H1 (cell line): ENCODE results near the gene CHST11. TPM values are rescaled to one million over a fixed set of nuclear protein-coding genes. Genes with fewer than 3 reads are reported as not detected.

Experiments used
- BACH1 ChIP-seq: IDR thresholded peaks from 2 replicates; pipeline ENCODE4 v1.6.1; 2012; ENCODE audit warnings: low read length, improper control_type of control experiment
- BCL11A ChIP-seq, 2 experiments: IDR thresholded peaks; one replicate each; pipeline ENCODE4 v1.6.1; 2011; ENCODE audit warnings: low read depth in 2 of 2, low read length in 2 of 2, mild to moderate bottlenecking in 2 of 2
- CBX5 ChIP-seq: fragments of 300-800, 300-1000 bp; sonication (generic); IDR thresholded peaks from 2 replicates; pipeline ENCODE4 v1.7.1; 2016; ENCODE audit warnings: antibody characterized with exemption, low read length, low read depth
- CEBPB ChIP-seq: IDR thresholded peaks from 2 replicates; pipeline ENCODE4 v1.6.1; 2012; ENCODE audit warnings: low read depth, low read length
- HDAC2 ChIP-seq, 2 experiments: fragments of 300-600 bp in 1 of 2; sonication (generic) in 1 of 2; IDR thresholded peaks; 2 replicates each; pipeline ENCODE4 v1.6.1; 2011 to 2012; ENCODE audit warnings: low read depth in 2 of 2, low read length in 2 of 2, mild to moderate bottlenecking in 2 of 2, moderate library complexity in 2 of 2, borderline replicate concordance in 1 of 2, inconsistent platforms in 1 of 2
- JUN ChIP-seq: IDR thresholded peaks from 2 replicates; pipeline ENCODE4 v1.6.1; 2011; ENCODE audit warnings: low read depth, mild to moderate bottlenecking, improper control_type of control experiment, low read length
- JUND ChIP-seq: IDR thresholded peaks from 2 replicates; pipeline ENCODE4 v1.6.1; 2011; ENCODE audit warnings: mild to moderate bottlenecking, improper control_type of control experiment, low read length
- KDM5A ChIP-seq: fragments of 200-600 bp; IDR thresholded peaks from 2 replicates; pipeline ENCODE4 v1.7.1; 2012; ENCODE audit warnings: mild to moderate bottlenecking, low read length, inconsistent platforms, mixed read lengths
- NANOG ChIP-seq: IDR thresholded peaks from 2 replicates; pipeline ENCODE4 v1.6.1; 2011; ENCODE audit warnings: low read length, low read depth, mild to moderate bottlenecking, inconsistent platforms; ENCODE audit not compliant: insufficient read depth, poor library complexity, severe bottlenecking
- NRF1 ChIP-seq: IDR thresholded peaks from 2 replicates; pipeline ENCODE4 v1.6.1; 2011; ENCODE audit warnings: mild to moderate bottlenecking, low read depth, low read length, improper control_type of control experiment
- RAD21 ChIP-seq, 2 experiments: IDR thresholded peaks in 1 of 2; conservative IDR thresholded peaks in 1 of 2; 2 replicates each; pipeline ENCODE4 v1.6.1; 2011; ENCODE audit warnings: low read depth in 2 of 2, low read length in 2 of 2, improper control_type of control experiment in 1 of 2, inconsistent platforms in 1 of 2, mild to moderate bottlenecking in 1 of 2, moderate library complexity in 1 of 2
- SAP30 ChIP-seq: fragments of 300-600 bp; sonication (generic); IDR thresholded peaks from 2 replicates; pipeline ENCODE4 v1.7.1; 2012; ENCODE audit warnings: low read length, moderate library complexity, mild to moderate bottlenecking, inconsistent platforms; ENCODE audit not compliant: insufficient read depth, insufficient replicate concordance
- TEAD4 ChIP-seq: IDR thresholded peaks from 2 replicates; pipeline ENCODE4 v1.6.1; 2012; ENCODE audit warnings: low read depth, low read length, inconsistent platforms, mixed read lengths
- polyA plus RNA-seq, 7 experiments: library from polyadenylated mRNA; depleted of rRNA in 3 of 7; stranded (reverse) in 5 of 7; unstranded in 2 of 7; fragments of >200 nt in 5 of 7; fragments of 200-250 nt in 2 of 7; gene quantifications; 1 replicate in 5 of 7; 2 replicates in 1 of 7; 4 replicates in 1 of 7; pipeline versions ENCODE4 v1.2.1 to v1.2.3, GENCODE V29; 2011 to 2013; ENCODE audit warnings: missing spikeins in 2 of 7, mixed read lengths in 2 of 7
- total RNA-seq: library from RNA; stranded (reverse); fragmentation: NEBNext Ultra II Directional; extraction: Animal tissue kit (Norgen Biotek cat#: 25700); gene quantifications from 2 replicates; pipeline ENCODE4 v1.2.1, GENCODE V29; 2021
- TF ChIP-seq, protein P1 (sequence below): IDR thresholded peaks from 2 replicates; pipeline ENCODE4 v1.6.1; 2012; ENCODE audit warnings: inconsistent platforms
- TF ChIP-seq, protein P2 (sequence below): IDR thresholded peaks from 2 replicates; pipeline ENCODE4 v1.6.1; 2012; ENCODE audit warnings: inconsistent platforms
- TF ChIP-seq, protein P3 (sequence below): IDR thresholded peaks from 2 replicates; pipeline ENCODE4 v1.6.1; 2011; ENCODE audit warnings: low read length, improper control_type of control experiment
- TF ChIP-seq, protein P4 (sequence below): IDR thresholded peaks from 2 replicates; pipeline ENCODE4 v1.6.1; 2012; ENCODE audit warnings: low read length, inconsistent platforms

Gene CHST11
- total and polyA plus RNA-seq, 2 of the 8 experiments (the other 6 are each of a cell fraction or from before 2014, with no cell fraction given): 14.4 to 20.8 TPM

DNA sequence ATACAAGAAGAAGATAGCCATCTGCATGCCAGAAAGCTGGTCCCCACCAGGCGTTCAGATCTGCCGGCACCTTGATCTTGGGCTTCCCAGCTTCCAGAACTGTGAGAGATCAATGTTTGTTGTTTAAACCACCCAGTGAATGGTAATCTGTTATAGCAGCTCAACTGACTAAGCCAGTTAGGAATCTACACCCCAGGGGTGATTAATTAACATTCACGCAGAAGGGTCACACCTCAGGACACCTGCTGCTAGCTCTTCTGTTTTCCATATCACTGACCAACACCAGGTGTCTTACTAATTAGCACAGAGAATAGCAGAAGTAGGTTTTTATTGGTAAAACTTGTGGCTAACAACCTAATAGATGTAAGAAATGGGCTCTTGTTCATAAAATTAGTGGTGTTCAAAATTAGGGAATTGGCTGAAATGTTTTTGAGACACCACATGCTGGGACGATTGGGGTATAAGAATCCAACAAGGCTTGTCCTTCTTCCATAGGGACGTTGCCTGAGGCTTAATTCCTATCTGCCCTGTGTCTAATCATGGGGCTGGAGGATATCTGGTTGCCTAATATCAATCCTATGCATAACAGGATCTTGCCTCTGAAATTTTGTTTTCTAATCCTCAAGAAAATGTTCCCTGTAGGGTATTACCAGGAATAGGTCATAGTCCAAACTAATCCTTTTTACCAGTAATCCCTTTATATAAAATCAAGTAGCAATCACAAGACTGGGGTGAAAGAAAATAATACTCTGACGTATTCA is 42.0 kb upstream of the CHST11 start (continued):
- TF ChIP-seq CBX5 (no peak), RAD21 (IDR thresholded peaks at IDR 0.05 in 1 of 2, conservative IDR thresholded peaks at IDR 0.05 in 1 of 2; ENCODE audit: low read depth in 2 of 2, low read length in 2 of 2) (no peak), BACH1 (no peak), CEBPB (no peak), JUND (peak; percentile 50; the same call in 1 of the 2 replicates), HDAC2 (IDR thresholded peaks at IDR 0.05; ENCODE audit: borderline replicate concordance in 1 of 2, low read depth in 2 of 2, low read length in 2 of 2) (peak; percentile 39 to 47; a peak in 2 of 4 replicates), SAP30 (no peak), KDM5A (no peak), BCL11A (IDR thresholded peaks at IDR 0.05; ENCODE audit: low read depth in 2 of 2, low read length in 2 of 2) (peak in 1 of 2 experiments; percentile 88), JUN (no peak), NRF1 (no peak), TEAD4 (0 out of 2 replicates have a peak, but pooled peaks have one; percentile 3), NANOG (peak; percentile 87)
- TF ChIP-seq, protein P1, sequence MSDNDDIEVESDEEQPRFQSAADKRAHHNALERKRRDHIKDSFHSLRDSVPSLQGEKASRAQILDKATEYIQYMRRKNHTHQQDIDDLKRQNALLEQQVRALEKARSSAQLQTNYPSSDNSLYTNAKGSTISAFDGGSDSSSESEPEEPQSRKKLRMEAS: peak; percentile 15; the same call in 1 of the 2 replicates
- TF ChIP-seq, protein P2, sequence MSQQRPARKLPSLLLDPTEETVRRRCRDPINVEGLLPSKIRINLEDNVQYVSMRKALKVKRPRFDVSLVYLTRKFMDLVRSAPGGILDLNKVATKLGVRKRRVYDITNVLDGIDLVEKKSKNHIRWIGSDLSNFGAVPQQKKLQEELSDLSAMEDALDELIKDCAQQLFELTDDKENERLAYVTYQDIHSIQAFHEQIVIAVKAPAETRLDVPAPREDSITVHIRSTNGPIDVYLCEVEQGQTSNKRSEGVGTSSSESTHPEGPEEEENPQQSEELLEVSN: no peak
- TF ChIP-seq, protein P3, sequence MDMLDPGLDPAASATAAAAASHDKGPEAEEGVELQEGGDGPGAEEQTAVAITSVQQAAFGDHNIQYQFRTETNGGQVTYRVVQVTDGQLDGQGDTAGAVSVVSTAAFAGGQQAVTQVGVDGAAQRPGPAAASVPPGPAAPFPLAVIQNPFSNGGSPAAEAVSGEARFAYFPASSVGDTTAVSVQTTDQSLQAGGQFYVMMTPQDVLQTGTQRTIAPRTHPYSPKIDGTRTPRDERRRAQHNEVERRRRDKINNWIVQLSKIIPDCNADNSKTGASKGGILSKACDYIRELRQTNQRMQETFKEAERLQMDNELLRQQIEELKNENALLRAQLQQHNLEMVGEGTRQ: no peak
- TF ChIP-seq, protein P4, sequence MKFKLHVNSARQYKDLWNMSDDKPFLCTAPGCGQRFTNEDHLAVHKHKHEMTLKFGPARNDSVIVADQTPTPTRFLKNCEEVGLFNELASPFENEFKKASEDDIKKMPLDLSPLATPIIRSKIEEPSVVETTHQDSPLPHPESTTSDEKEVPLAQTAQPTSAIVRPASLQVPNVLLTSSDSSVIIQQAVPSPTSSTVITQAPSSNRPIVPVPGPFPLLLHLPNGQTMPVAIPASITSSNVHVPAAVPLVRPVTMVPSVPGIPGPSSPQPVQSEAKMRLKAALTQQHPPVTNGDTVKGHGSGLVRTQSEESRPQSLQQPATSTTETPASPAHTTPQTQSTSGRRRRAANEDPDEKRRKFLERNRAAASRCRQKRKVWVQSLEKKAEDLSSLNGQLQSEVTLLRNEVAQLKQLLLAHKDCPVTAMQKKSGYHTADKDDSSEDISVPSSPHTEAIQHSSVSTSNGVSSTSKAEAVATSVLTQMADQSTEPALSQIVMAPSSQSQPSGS: no peak
- TF ChIP-seq, all 59 proteins: peak for 13
